Superior temporal gyrus (tissue), 1 donor: ENCODE measurements around the gene FIGNL2.

Experiments
- DNase-seq: peaks from one replicate; pipeline ENCODE4 v3.0.0-alpha.2; 2016; ENCODE audit errors: extremely low spot score

The FIGNL2 gene

GRCh38 chr12:51874000-51874399 lies 25.5 kb upstream of the FIGNL2 start:
- DNase-seq, result no peak

- no peak for DNase-seq
Measured at GRCh38 chr12:51873251-51873994, 24.9 kb upstream of the FIGNL2 start.

GRCh38 chr12:51872689-51872981 lies 24.1 kb upstream of the FIGNL2 start:
- DNase-seq, result no peak

- DNase-seq, result no peak
Measured at GRCh38 chr12:51871918-51872688, 23.6 kb upstream of the FIGNL2 start.

GRCh38 chr12:51871126-51871525 lies 22.6 kb upstream of the FIGNL2 start:
- DNase-seq, result no peak

- DNase-seq, result no peak
Measured at GRCh38 chr12:51870504-51870903, 22.0 kb upstream of the FIGNL2 start.

- no peak for DNase-seq
Measured at GRCh38 chr12:51869931-51870330, 21.4 kb upstream of the FIGNL2 start.

- DNase-seq, result no peak
Measured at GRCh38 chr12:51869496-51869865, 21.0 kb upstream of the FIGNL2 start.

GRCh38 chr12:51868821-51869495 lies 20.4 kb upstream of the FIGNL2 start:
- DNase-seq, result peak; percentile 7

- DNase-seq, result no peak
Measured at GRCh38 chr12:51867796-51868428, 19.4 kb upstream of the FIGNL2 start.

- DNase-seq, result no peak
Measured at GRCh38 chr12:51867371-51867770, 18.9 kb upstream of the FIGNL2 start.

GRCh38 chr12:51866762-51867161 lies 18.2 kb upstream of the FIGNL2 start:
- no peak for DNase-seq

GRCh38 chr12:51866324-51866723 lies 17.8 kb upstream of the FIGNL2 start:
- DNase-seq, result no peak

- no peak for DNase-seq
Measured at GRCh38 chr12:51865757-51866270, 17.3 kb upstream of the FIGNL2 start.

GRCh38 chr12:51864833-51865670 lies 16.5 kb upstream of the FIGNL2 start:
- peak; percentile 6 for DNase-seq

- DNase-seq, result peak; percentile 20
Measured at GRCh38 chr12:51863933-51864832, 15.7 kb upstream of the FIGNL2 start.

GRCh38 chr12:51863363-51863932 lies 14.9 kb upstream of the FIGNL2 start:
- DNase-seq, result no peak

GRCh38 chr12:51862947-51863346 lies 14.4 kb upstream of the FIGNL2 start:
- no peak for DNase-seq

GRCh38 chr12:51860986-51861385 lies 12.5 kb upstream of the FIGNL2 start:
- no peak for DNase-seq
